ENCODE results near the gene SIGLEC8.

- no peak for TF ChIP-seq TARDBP (IDR thresholded peaks at IDR 0.05)
- TF ChIP-seq NFRKB (IDR thresholded peaks at IDR 0.05), result no peak
- no peak for TF ChIP-seq FOXK2 (IDR thresholded peaks at IDR 0.05)
- no peak for TF ChIP-seq CTBP1 (IDR thresholded peaks at IDR 0.05; ENCODE audit: borderline replicate concordance)
- TF ChIP-seq ZNF384 (IDR thresholded peaks at IDR 0.05), result no peak
- TF ChIP-seq SP1 (IDR thresholded peaks at IDR 0.05), result no peak
- TF ChIP-seq FOXA1 (IDR thresholded peaks at IDR 0.05), result no peak
- no peak for TF ChIP-seq SUZ12 (IDR thresholded peaks at IDR 0.05)
- no peak for TF ChIP-seq ARNT (IDR thresholded peaks at IDR 0.05)
- TF ChIP-seq ELF4 (IDR thresholded peaks at IDR 0.05), result no peak
- no peak for TF ChIP-seq BHLHE40 (IDR thresholded peaks at IDR 0.05; ENCODE audit: borderline replicate concordance)
- TF ChIP-seq FOXM1 (IDR thresholded peaks at IDR 0.05; ENCODE audit: borderline replicate concordance), result no peak
- TF ChIP-seq LEF1 (IDR thresholded peaks at IDR 0.05; ENCODE audit: borderline replicate concordance), result no peak
Measured at GRCh38 chr19:51503896-51504295, 45.6 kb upstream of the SIGLEC8 start.
